ENCODE data around the gene RAB7B.

GRCh38 chr1:205951746-205952145 is 51.4 kb downstream of the RAB7B start:
- TF ChIP-seq CTCF (IDR thresholded peaks at IDR 0.05 in 2 of 3, conservative IDR thresholded peaks at IDR 0.05 in 1 of 3; ENCODE audit: borderline replicate concordance in 1 of 3, insufficient read depth in 1 of 3, low read depth in 2 of 3, low read length in 2 of 3) (no peak), EGR1 (IDR thresholded peaks at IDR 0.05; ENCODE audit: low read depth) (no peak), MAX (IDR thresholded peaks at IDR 0.05) (no peak), REST (IDR thresholded peaks at IDR 0.05; ENCODE audit: low read depth) (no peak), ZBTB33 (IDR thresholded peaks at IDR 0.05; ENCODE audit: extremely low read depth, insufficient replicate concordance, low read length) (no peak), JUND (IDR thresholded peaks at IDR 0.05) (no peak), EZH2 (IDR thresholded peaks at IDR 0.05) (no peak), POLR2AphosphoS5 (IDR thresholded peaks at IDR 0.05; ENCODE audit: low read depth, low read length) (no peak), POLR2A (IDR thresholded peaks at IDR 0.05; ENCODE audit: borderline replicate concordance, extremely low read depth, insufficient read depth, insufficient read length) (no peak), ZNF274 (IDR thresholded peaks at IDR 0.05; ENCODE audit: low read depth, low read length) (no peak), ELF1 (IDR thresholded peaks at IDR 0.05; ENCODE audit: borderline replicate concordance, low read depth) (no peak)
